ENCODE measurements around the gene MRPL53. TPM values are rescaled to one million over a fixed set of nuclear protein-coding genes. Genes with fewer than 3 reads are reported as not detected.

The MRPL53 gene
- total and polyA plus RNA-seq, 9 of the 15 experiments (the other 6 are each of a cell fraction or from before 2014, with no cell fraction given) = 11.5 to 87.9 (median 41.1) TPM

DNA sequence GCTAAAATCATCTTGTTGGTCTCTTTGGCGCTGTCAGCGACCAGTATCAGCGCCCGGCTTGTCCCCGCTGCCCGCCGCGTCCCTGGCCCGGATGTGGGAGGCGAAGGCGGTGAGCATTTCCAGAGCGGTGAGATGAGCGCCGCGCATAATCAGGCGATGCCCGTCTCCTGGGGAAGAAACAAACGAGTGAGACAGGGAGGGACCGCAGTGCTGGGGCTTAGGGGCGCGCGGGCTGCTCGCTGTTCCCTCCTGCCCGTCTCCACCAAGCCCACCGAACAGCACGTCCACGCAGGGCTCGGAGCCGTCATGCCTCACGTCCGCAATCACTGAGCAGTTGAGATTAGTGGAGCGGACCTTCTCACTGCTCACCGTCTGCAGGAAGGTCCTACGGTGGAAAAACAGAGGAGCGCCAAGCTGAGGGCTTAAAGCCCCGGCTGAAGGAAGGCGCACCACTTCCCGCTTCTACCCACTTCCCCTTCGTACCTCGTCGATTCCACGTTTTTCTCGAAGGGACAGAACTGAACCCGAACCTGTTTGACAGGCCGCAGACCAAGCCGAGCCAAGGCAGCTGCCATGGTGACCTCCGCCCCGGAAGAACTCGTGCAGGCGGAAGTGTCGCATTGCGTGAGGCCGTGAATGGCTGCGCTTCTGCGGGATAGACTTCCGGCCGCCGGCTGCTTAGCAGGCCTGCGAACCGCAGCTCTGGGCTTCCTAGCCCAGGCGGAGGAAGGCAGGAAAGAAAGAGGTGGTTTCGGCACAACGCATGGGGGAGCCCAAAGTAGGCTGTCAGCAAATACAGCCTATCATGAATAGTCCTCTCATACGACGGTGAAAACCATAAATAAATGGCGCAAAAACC, at the start of gene MRPL53 (continued):
- TF ChIP-seq, protein P1, sequence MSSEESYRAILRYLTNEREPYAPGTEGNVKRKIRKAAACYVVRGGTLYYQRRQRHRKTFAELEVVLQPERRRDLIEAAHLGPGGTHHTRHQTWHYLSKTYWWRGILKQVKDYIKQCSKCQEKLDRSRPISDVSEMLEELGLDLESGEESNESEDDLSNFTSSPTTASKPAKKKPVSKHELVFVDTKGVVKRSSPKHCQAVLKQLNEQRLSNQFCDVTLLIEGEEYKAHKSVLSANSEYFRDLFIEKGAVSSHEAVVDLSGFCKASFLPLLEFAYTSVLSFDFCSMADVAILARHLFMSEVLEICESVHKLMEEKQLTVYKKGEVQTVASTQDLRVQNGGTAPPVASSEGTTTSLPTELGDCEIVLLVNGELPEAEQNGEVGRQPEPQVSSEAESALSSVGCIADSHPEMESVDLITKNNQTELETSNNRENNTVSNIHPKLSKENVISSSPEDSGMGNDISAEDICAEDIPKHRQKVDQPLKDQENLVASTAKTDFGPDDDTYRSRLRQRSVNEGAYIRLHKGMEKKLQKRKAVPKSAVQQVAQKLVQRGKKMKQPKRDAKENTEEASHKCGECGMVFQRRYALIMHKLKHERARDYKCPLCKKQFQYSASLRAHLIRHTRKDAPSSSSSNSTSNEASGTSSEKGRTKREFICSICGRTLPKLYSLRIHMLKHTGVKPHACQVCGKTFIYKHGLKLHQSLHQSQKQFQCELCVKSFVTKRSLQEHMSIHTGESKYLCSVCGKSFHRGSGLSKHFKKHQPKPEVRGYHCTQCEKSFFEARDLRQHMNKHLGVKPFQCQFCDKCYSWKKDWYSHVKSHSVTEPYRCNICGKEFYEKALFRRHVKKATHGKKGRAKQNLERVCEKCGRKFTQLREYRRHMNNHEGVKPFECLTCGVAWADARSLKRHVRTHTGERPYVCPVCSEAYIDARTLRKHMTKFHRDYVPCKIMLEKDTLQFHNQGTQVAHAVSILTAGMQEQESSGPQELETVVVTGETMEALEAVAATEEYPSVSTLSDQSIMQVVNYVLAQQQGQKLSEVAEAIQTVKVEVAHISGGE (CRISPR knock-in tag; IDR thresholded peaks at IDR 0.05) = peak; percentile 11 to 96 (median 65); a peak in 5 of 6 replicates
- peak; percentile 90 for TF ChIP-seq ZBED1 (IDR thresholded peaks at IDR 0.05)
- peak; percentile 48 for TF ChIP-seq NEUROD1 (IDR thresholded peaks at IDR 0.05; ENCODE audit: borderline replicate concordance, low read depth, low read length, partially characterized antibody)
- TF ChIP-seq ZNF445 (CRISPR knock-in tag; IDR thresholded peaks at IDR 0.05; ENCODE audit: low read depth) = no peak
- TF ChIP-seq, protein P2, sequence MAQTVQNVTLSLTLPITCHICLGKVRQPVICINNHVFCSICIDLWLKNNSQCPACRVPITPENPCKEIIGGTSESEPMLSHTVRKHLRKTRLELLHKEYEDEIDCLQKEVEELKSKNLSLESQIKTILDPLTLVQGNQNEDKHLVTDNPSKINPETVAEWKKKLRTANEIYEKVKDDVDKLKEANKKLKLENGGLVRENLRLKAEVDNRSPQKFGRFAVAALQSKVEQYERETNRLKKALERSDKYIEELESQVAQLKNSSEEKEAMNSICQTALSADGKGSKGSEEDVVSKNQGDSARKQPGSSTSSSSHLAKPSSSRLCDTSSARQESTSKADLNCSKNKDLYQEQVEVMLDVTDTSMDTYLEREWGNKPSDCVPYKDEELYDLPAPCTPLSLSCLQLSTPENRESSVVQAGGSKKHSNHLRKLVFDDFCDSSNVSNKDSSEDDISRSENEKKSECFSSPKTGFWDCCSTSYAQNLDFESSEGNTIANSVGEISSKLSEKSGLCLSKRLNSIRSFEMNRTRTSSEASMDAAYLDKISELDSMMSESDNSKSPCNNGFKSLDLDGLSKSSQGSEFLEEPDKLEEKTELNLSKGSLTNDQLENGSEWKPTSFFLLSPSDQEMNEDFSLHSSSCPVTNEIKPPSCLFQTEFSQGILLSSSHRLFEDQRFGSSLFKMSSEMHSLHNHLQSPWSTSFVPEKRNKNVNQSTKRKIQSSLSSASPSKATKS (CRISPR knock-in tag; IDR thresholded peaks at IDR 0.05) = peak; percentile 80; the same call in 1 of the 2 replicates
- TF ChIP-seq GTF2E2 (tag; IDR thresholded peaks at IDR 0.05) = peak; percentile 90
- TF ChIP-seq STAT5A (IDR thresholded peaks at IDR 0.05; ENCODE audit: borderline replicate concordance, low read length) = no peak
- no peak for TF ChIP-seq RBM15 (IDR thresholded peaks at IDR 0.05; ENCODE audit: insufficient read depth, low read length)
- peak; percentile 38 for TF ChIP-seq KLF13 (tag; IDR thresholded peaks at IDR 0.05; ENCODE audit: borderline replicate concordance, low read depth)
- no peak for TF ChIP-seq SRSF7 (optimal IDR thresholded peaks at IDR 0.05; ENCODE audit: low read depth, low read length)
- TF ChIP-seq, protein P3, sequence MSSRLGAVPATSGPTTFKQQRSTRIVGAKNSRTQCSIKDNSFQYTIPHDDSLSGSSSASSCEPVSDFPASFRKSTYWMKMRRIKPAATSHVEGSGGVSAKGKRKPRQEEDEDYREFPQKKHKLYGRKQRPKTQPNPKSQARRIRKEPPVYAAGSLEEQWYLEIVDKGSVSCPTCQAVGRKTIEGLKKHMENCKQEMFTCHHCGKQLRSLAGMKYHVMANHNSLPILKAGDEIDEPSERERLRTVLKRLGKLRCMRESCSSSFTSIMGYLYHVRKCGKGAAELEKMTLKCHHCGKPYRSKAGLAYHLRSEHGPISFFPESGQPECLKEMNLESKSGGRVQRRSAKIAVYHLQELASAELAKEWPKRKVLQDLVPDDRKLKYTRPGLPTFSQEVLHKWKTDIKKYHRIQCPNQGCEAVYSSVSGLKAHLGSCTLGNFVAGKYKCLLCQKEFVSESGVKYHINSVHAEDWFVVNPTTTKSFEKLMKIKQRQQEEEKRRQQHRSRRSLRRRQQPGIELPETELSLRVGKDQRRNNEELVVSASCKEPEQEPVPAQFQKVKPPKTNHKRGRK (tag; IDR thresholded peaks at IDR 0.05) = no peak
- TF ChIP-seq CTBP1 (IDR thresholded peaks at IDR 0.05; ENCODE audit: borderline replicate concordance) = peak; percentile 56
- TF ChIP-seq, protein P4, sequence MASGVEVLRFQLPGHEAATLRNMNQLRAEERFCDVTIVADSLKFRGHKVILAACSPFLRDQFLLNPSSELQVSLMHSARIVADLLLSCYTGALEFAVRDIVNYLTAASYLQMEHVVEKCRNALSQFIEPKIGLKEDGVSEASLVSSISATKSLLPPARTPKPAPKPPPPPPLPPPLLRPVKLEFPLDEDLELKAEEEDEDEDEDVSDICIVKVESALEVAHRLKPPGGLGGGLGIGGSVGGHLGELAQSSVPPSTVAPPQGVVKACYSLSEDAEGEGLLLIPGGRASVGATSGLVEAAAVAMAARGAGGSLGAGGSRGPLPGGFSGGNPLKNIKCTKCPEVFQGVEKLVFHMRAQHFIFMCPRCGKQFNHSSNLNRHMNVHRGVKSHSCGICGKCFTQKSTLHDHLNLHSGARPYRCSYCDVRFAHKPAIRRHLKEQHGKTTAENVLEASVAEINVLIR (CRISPR knock-in tag; IDR thresholded peaks at IDR 0.05) = peak; percentile 71
- TF ChIP-seq HDGF (IDR thresholded peaks at IDR 0.05) = no peak
- TF ChIP-seq BCOR (IDR thresholded peaks at IDR 0.05) = 0 out of 2 replicates have a peak, but pooled peaks have one; percentile 36
- TF ChIP-seq PCBP1 (IDR thresholded peaks at IDR 0.05; ENCODE audit: low read depth, low read length, poor library complexity, severe bottlenecking) = no peak
- peak; percentile 22; the same call in 1 of the 2 replicates for TF ChIP-seq ARID1B (IDR thresholded peaks at IDR 0.05)
